ENCODE results near the gene GBA2.

DNA sequence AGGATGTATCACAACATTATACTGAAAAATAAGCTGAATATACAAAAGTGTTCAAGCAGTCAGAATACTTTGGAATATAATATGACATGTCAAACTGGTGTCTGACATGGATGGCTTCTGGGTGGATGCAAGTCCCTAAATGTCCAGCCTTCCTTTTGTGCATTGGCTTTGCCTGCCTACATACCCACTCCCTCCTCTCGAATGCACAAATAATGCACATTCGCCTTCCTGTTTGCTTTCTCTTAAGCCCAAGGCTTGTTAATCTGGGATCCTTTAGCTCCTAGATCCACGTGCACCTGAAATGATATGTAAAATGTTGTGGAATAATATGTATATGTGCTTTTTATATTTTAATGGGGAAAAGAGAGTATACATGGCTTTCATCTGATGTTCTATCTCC is 29.5 kb upstream of the GBA2 start:
- TF ChIP-seq POLR2AphosphoS5 (IDR thresholded peaks at IDR 0.05; ENCODE audit: low read depth, low read length) (no peak), SPI1 (IDR thresholded peaks at IDR 0.05; ENCODE audit: low read depth, low read length) (no peak), TAF1 (IDR thresholded peaks at IDR 0.05; ENCODE audit: low read depth, low read length) (no peak), POLR2A (IDR thresholded peaks at IDR 0.05; ENCODE audit: low read depth, low read length) (no peak), POU2F2 (IDR thresholded peaks at IDR 0.05; ENCODE audit: low read depth, low read length) (no peak), PAX5 (IDR thresholded peaks at IDR 0.05; ENCODE audit: insufficient read depth, low read length, severe bottlenecking) (no peak)
